SW 1271 (cell line): ENCODE data around the gene DRAXIN.

Experiments
- DNase-seq, 2 experiments: peaks; one replicate each; lab custom pipeline; 2025; lab: John Stamatoyannopoulos, UW

Gene DRAXIN

DNA sequence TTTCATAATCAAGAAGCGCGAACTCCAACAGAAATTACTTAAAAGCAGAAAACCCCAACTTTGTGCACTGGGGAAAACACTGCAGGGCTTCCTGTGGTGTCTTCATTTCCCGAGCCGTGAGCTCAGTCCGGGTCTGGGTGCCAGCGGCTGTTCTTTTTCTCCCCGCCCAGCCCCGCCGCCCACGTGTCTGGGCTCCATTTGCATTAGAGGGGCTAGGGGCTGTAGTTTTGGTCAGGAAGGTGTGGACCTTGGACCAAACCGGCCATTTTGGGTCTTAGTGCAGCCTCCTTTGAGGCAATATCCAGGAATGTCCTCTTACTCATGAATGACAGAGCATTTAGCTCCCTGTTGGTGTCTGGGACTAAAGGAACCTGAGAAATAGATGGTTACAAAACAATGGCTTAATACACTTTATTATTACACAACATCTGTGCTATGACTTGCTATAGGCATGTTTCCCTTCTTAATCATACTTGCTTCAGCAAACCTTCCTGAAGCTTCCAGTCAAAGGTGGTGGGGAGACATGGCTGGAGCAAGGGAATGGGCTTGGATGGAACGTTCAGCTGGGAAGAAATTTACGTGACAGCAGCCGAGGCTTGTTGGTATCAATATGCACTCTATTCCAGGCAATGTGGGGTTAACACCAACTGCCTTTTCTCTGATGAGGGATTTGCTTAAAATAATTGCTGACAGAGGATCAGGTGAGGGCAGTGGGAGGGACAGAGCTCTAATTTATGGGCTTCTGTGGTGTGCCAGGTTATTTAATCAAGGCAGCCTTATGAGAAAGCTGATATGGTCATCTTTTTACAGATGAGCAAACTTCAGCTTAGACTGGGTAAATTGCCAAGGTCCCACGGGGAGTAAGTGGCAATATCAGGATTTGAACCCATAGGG, 45.5 kb downstream of the DRAXIN start:
- peak in 1 of 2 experiments; percentile 25 for DNase-seq

DNA sequence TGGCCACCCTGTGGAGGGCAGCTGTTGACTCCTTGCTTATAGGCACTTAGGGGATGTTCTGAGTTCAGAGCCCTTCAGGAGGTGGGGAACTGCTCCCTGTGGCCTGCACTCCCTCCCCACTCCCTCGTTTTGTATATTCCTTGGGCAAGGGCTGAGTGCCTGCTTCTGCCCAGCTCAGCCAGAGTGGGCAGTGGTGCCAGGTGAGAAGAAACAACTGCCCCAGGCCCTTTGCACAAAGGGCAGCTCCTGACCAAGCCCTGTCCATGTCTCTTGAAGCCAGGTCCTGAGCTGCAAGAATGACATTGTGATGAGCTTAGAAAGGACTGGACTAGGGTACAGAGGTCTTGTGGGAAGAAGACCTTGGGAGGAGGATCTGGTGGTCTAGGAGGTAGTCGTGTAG, 46.6 kb downstream of the DRAXIN start:
- DNase-seq = no peak

DNA sequence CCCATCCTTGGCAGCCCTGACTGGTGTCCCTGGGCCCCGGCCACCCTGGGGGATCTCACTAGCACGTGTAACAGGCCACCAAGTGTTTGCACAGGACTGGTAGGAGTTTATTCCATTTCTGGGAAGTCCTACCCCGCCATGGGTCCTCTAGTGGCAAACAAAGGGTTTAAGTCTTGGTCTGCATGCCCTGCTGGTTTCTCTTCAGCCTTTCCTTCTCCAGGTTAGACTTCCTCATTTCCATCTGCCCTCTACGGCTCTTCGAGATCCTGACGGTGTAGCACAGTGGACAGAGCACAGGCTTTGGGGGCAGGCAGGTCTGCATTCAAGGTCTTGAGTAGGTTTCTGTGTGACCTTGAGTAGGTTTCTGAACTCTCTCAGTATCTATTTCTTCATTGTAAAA, 47.3 kb downstream of the DRAXIN start:
- no peak for DNase-seq

DNA sequence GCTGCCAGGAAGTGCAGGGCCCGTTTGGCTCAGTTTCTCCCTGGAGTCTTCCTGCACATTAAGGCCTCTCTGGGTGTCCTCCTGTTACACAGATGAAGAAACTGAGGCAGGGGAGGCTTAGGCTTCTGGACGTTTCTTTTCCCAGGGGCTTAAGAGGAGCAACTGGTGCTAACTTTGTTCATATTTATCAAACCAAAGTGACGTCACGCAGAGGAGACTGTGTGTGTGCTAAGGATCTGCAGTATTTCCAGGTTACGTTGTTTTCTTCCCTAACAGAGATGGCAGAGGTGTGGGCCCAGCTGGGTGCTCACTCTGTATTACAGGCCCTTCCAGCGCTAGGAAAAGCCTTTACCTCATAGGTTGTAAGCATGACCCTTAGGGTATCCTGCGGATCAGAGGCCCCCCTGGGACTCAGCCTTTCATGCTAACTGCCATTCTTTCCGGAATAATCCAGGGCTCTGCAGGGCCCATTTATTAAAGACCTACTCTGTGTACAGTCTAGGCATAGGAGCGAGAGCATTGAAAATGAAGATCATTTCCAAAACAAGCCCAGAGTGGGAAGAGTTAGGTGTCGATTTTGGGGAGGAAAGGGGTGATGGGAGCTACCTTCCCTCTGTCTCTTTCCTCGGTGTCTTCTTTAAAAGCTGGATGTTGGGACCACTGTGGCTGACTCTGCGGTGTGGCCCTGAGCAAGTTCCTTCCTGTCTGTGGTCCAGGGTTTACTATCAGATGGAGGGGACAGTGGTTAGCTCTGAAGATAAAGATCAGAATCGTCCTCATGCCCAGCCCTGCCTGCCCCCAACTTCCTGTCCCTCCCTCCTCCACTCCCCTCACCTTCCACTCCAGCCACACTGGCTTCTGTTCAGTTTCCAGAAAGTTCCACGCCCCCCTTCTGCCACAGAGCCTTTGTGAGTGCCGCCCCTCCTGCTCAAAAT, 49.0 kb downstream of the DRAXIN start:
- DNase-seq = no peak

DNA sequence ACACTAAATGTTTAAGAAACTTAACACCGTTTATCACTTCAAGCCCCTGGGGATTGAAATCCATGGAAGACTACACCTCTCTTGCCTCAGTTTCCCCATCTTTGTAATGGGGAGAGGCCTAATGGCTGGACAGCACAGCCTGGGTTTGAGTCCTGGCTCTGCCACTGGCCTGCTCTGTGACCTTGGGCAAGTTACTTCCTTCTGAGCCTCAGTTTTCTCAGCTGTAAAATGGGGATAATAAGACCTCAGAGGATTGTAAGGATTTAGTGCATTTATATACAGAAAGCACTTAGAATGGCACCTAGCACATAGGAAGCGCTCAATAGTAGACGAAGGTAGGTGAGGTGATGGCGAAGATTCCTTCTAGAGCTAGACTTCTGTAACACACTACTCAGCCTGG, 50.0 kb downstream of the DRAXIN start:
- DNase-seq = no peak

DNA sequence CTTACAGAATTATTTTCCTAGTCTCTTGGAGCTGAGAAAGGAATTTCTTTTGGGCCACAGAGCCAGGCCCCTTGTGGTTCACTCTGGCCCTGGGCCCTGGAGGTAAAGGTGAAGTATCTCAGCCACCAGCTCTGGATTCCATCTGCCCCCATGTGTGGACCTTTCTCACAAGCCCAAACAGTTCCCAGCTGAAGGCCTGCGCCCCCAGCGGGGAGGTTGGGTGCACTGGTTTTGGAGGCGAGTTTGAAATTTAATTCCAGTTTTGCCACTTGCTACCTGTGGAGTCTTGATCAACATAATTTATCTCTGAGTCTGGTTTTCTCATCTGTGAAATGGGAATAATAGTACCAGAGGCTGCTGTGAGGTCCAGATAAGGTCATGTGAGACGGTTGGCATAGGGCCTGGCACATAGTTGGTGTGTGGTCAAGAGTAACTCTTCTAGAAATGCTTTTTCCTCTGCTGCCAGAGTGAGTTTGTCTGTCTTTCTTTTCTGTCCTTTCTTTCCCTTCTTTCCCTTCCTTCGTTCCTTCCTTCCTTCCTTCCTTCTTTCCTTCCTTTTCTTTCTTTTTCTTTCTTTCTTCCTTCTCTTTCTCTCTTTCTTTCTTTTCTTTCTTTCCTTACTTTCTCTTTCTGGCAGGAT, 50.5 kb downstream of the DRAXIN start:
- no peak for DNase-seq

DNA sequence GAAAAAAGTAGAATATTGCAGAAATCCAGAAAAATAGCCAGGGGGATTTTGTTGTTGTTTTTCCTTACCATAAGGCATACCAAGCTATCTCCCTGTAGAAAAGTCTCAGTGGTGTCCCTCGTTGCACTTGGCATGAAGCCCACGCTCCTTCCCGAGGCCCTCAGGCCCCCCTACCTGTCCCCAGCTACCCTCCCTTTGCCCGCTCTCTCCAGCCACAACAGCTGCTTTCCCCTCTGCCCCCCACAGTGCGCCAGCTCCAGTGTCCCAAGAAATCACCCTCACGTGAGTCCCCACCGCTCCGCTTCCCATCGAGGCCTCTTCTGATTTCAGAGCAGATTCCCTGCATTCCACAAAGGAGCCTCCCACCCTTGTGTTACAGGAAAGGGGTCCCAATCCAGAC, 52.8 kb downstream of the DRAXIN start:
- DNase-seq = no peak

DNA sequence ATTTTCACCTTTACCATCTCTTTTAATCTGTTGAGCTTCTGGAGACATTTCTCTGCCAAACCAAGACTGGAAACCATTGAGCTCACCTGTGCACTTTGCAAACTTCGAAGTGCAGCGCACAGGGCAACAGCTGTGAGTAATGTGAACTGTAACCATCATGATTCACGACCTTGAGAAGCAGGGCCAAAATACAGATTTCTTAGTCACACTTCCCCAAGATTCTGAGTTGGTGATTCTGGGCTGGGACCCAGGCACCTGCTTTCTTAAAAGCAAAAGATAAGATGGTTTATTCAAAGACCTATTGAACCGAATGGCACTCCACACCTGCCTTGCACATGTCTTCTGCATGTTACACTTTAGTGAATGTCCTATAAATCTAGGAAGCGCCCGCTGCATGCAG, 54.6 kb downstream of the DRAXIN start:
- DNase-seq = no peak

DNA sequence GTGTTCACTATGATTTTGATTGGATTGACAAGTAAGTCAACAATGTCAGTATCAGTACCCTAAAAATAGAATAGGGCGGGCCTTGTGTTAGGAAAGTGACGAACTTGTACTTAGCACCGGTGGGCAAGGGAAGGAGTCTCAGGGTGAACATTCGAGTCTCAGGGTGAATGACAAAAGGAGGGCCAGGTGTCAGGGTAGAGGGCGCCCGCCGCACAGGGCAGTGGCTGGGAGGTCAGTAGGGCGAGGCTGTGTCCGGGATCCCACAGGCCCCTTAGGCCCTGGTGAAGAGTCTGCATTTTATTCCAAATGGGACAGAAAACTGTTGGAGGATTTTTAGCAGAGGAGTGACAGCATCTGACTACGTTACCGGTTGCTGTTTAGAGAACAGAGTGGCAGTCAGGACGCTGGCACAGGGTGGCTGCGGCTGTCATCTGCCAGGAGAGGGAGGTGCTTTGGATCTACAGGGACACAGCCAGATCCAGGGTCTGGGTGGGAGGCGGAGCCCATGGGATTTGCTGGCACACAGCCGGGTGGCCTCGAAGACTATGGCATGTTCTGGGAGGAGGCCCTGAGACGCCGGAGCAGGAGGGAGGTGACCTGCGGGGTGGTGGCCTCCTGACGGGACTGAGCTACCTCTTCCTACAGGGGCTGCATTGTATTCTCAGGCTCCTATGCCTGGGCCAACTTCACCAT, 55.4 kb downstream of the DRAXIN start:
- DNase-seq = no peak

DNA sequence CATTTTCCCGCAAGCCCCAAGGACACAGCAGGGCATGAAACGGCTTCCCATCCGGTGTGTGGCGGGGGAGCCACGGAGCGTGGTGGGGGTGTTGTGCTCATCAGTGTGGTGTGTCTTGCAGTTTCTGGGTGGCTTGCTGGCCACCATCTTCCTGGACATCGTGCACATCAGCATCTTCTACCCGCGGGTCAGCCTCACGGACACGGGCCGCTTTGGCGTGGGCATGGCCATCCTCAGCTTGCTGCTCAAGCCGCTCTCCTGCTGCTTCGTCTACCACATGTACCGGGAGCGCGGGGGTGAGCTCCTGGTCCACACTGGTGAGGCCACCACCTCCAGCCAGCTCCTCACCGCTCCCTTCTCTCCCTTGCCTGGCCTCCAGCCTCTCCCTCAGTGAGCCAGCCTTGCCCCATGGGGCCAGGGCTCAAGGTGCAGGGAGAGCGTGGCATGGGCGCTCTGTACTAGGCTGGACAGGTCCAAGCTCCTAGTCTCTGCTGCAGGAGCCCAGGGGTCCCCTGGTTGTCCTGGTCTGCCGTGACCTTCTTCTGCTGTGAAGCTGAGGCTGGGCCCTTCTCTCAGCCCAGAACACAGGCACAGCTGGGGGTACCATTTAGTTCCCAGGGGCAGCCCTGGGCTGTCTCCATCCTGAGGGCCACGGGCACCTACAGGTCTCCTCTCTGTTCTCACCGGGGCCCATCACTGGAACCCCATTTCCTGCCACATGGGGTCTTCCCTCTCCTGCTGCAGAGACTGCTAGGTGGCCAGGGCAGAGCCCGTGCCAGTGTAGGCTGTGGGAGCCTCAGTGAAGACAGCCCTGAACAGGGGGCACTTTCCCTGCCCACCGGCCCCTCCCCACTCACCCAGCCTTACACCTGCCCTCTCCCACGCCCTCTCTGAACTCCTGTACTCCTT, 57.0 kb downstream of the DRAXIN start:
- no peak for DNase-seq

DNA sequence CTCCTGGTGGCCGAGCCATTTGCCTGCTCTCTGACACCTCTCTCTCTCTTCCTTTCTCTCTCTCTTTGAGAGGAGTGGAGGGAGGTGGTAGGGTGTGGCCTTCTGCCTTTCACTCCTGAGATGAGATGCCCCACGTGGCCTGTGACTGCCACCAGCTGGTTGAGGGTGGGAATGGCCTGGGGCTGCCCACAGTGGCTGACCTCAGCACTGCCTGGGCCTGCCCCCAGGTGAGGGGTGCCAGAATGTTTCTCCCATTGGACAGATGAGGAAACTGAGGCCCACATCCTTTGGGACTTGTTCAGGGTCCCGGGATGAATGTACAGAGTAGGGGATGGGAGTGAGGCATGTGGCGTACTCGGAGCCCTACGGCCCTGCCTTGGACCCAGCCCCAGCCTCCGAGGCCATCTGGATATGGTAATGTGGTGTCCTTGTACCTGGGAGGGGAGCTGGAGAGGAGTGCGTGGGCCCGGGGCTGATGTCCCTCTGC, 57.7 kb downstream of the DRAXIN start:
- peak in 1 of 2 experiments; percentile 12 for DNase-seq

DNA sequence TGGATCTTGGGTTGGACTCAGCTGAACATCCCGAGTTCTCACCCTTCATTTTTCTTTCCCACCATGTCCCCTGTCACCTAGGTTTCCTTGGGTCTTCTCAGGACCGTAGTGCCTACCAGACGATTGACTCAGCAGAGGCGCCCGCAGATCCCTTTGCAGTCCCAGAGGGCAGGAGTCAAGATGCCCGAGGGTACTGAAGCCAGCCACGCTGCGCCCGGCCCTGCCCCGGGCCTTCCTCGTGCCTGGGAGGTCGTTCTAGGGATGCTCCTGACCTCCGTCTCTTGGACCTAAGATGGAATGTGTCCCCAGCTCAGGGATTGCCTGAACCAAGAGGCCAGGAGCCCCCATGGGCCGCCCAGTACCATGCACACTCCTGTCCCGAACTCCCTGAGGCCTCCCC, 58.5 kb downstream of the DRAXIN start:
- no peak for DNase-seq

DNA sequence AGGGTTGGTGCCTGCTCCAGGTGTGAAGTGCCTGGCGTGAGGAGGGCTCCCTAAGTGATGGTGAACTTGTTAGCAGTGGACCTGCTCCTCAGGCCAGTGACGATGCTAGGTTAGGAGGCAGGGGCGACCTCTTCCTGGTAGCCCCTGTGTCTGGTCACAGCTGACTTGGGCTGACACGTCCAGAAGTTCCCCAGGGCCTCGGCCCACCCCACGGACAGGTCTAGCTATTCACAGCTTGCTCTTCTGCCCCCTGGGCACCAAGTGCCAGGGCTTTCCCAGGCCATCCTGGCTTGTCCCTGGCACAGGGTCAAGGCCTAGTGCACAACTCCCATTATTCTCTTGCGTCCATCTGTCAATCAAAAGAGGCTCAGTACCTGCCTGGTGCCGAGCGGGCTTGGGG, 59.6 kb downstream of the DRAXIN start:
- DNase-seq = no peak

DNA sequence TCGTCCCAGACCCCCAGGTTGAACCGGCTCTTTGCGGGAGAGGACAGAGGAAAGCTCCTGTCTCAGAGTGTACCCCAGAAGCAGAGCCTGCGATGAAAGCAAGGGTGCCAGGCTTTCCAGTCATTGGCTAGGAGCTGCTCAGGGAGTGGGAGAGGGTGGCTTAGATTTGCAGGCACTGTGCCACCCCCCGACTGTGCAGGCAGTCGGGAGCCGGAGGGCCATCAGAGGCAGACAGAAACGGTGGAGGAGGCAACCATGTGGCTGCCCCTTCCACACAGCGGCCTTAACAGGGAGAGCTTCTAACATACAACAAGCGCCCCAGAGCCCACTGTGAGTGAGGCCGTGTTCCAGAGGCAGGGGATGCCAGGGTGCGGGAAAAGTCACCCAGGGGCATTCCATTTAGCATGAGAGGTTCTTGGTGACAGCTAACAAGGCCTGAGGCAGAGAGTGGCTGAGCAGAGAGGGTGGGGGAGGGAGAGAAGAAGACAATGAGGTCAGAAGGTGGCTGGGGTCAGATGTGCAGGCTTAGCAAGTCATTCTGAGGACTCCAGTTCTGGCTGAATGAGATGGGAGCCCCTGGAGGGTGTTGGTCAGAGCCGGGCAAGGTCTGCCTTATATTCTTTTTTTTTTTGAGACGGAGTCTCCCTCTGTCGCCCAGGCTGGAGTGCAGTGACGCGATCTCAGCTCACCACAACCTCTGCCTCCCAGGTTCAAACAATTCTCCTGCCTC, 61.0 kb downstream of the DRAXIN start:
- no peak for DNase-seq

DNA sequence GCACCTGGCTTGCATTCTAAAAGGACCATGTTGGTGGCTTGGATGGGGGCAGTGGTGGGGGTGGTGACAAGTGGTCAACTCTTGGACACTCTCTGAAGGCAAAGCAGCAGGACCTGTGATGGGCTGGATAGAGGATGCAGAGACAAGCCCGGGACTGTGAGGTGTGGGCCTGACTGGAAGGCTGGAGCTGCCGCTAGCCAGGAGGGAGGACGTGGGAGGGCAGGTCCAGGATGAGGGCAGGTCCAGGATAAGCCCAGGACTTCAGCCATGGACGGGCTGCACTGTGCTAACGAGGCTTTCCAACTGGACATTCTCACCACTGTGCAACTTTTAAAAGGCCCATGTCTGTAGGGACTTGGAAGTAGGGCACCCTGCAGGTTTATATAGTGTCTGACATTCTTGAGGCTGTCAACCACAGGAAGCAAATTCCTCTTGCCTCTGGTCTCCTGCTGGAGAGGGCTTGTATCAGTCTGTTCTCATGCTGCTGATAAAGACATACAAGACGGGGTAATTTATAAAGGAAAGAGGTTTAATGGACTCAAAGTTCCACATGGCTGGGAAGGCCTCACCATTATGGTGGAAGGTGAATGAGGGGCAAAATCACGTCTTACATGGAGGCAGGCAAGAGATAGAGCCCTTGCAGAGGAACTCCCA, 62.2 kb downstream of the DRAXIN start:
- peak in 1 of 2 experiments; percentile 6 for DNase-seq

DNA sequence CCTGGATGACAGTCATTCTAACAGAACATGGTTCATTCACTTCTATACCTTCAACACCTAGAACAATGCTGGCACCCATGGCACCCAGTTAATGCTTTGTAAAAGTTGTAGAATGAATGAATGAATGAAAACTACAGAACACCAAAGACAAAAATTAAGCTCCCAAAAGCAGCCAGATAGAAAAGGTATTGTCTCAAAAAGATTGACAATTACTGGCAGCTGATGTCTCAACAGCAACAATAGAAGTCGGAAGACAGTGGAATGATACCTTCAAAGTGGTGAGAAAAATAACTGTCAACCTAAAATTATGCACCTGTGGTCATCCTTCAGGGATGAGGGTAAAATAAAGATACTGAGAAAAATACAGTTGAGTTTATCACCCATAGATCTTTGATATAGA, 65.5 kb downstream of the DRAXIN start:
- no peak for DNase-seq

DNA sequence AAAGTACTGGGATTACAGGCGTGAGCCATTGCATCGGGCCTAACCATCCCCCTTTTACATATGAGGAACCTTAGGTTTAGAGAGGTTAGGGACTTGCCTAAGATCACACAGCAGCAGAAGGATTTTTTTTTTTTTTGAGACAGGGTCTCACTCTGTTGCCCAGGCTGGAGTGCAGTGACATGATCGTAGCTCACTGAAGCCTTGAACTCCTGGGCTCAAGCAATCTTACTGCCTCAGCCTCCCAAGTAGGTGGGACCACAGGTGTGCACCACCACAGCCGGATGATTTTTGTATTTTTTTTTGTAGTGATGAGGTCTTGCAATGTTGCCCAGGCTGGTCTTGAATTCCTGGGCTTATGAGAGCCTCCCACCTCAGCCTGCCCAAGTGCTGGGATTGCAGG, 68.3 kb downstream of the DRAXIN start:
- no peak for DNase-seq

DNA sequence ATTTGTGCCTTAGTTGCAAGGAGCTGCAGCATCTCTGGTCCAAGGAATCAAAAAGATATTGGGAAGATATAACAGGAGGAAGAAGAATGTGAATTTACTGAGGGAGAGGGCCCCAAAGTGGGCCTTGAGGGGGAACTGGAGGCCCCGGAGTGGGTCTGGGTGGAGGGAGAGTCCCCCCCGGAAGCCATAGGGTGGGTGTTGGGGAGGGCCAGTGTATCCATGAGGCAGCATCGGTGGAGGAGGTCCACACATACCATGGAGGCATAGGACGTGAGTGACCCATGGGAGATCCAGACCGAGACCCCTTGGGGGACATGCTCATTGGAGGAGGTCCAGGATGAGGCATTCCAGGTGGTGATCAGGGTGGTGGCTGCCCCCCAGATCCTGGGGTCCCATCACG, 69.8 kb downstream of the DRAXIN start:
- no peak for DNase-seq

DNA sequence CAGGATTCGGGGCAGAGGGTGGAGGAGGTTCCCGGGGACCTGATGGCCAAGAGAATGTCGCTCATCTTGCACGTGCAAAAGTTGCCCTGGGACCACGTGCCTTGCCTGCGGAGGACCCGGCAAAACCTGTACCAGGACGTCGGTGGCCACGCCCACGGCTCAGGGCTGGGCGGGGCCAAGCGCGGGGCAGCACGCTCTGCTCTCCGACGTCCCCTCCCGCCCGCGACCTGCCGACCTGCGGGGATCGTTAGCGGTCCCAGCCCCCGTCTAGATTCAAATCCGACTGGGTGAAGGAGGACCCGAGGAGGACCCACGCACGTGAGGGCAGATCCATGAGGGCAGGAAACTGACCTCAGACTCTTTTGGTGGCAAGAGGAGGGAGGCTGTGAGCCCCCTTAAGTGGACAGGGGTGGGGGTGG, 70.5 kb downstream of the DRAXIN start, which contains the start of gene C1orf167:
TSS of gene C1orf167 (plus strand) at position 206 of the 419 bp plus-strand sequence. CDS start 2,208 bp downstream, outside the sequence.
- DNase-seq = no peak
